ENCODE measurements around the gene AGER.

AGER gene

DNA sequence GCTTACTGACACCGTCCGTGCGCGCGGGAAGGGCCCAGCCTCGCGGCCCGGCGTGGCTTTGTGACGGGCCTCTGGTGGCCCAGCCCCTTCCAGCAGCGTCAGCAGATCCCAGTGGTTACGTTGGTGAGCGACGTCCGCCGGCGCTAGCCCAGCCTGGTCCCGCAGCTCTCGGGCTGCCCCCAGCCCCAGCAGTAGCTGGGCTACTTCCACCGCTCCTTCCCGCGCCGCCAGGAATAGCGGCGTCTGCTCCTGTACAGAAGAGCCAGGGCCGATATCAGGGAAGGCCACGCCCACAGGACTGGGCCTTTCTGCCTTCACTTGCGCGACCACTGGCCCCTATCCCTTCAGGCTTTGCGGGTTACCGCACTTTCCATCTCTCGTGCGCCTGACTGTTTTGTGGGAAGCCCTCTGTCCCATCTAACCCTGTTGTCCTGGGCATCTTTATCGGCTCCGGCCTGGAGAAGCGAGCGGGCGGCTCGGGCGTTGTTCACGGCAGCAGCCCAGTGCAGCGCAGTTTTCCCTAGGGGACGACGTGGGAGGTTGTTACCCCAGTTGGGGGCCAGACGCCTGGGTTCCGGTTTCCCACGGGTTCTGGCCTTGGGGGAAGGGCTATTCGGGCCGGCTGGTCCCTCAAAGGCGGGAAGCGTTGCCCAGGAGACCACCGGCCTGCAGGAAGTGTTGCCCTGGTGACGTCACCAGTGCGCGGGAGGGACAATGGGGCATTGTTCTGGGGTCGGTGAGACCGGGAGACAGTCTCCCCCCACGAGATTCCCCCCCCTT lies 12.0 kb upstream of the AGER start (continued):
- TF ChIP-seq KLF7 (tag by site-specific recombination; IDR thresholded peaks at IDR 0.05; ENCODE audit: borderline replicate concordance) (no peak; the same call in 1 of the 2 replicates), ZNF274 (IDR thresholded peaks at IDR 0.05; ENCODE audit: low read length) (no peak), ZNF274 (tag by site-specific recombination; IDR thresholded peaks at IDR 0.05; ENCODE audit: borderline replicate concordance) (no peak), ZNF549 (tag by site-specific recombination; IDR thresholded peaks at IDR 0.05) (no peak), ZNF768 (tag by site-specific recombination; IDR thresholded peaks at IDR 0.05) (no peak; the same call in 1 of the 2 replicates), ZNF654 (tag by site-specific recombination; IDR thresholded peaks at IDR 0.05; ENCODE audit: low read depth) (no peak), ZNF610 (tag by site-specific recombination; IDR thresholded peaks at IDR 0.05; ENCODE audit: borderline replicate concordance) (peak; percentile 82), ZNF350 (tag by site-specific recombination; IDR thresholded peaks at IDR 0.05) (no peak), ZBTB10 (tag by site-specific recombination; IDR thresholded peaks at IDR 0.05) (peak; percentile 65; the same call in 1 of the 2 replicates), ZNF624 (tag by site-specific recombination; IDR thresholded peaks at IDR 0.05) (0 out of 2 replicates have a peak, but pooled peaks have one; percentile 39), MEIS1 (CRISPR knock-in tag; IDR thresholded peaks at IDR 0.05; ENCODE audit: borderline replicate concordance) (no peak), ZNF202 (tag by site-specific recombination; IDR thresholded peaks at IDR 0.05; ENCODE audit: borderline replicate concordance) (no peak), ZNF114 (tag by site-specific recombination; IDR thresholded peaks at IDR 0.05) (no peak), ZNF324 (tag by site-specific recombination; IDR thresholded peaks at IDR 0.05) (peak; percentile 65), ZNF155 (tag by site-specific recombination; IDR thresholded peaks at IDR 0.05) (no peak), ZNF555 (tag by site-specific recombination; conservative IDR thresholded peaks at IDR 0.05) (no peak), ZBTB20 (tag by site-specific recombination; IDR thresholded peaks at IDR 0.05) (peak; percentile 50; the same call in 1 of the 2 replicates), ZBTB48 (tag by site-specific recombination; IDR thresholded peaks at IDR 0.05) (peak; percentile 81; the same call in 1 of the 2 replicates), ZNF169 (tag by site-specific recombination; IDR thresholded peaks at IDR 0.05) (no peak), MZF1 (tag by site-specific recombination; IDR thresholded peaks at IDR 0.05; ENCODE audit: borderline replicate concordance) (no peak), ZFP37 (tag by site-specific recombination; IDR thresholded peaks at IDR 0.05) (peak; percentile 85), ZNF404 (tag by site-specific recombination; IDR thresholded peaks at IDR 0.05) (no peak), ZNF302 (tag by site-specific recombination; IDR thresholded peaks at IDR 0.05; ENCODE audit: low read depth) (no peak), ZNF2 (tag by site-specific recombination; IDR thresholded peaks at IDR 0.05) (peak; percentile 94), ZNF510 (tag by site-specific recombination; IDR thresholded peaks at IDR 0.05; ENCODE audit: insufficient replicate concordance) (no peak), KLF8 (tag by site-specific recombination; IDR thresholded peaks at IDR 0.05) (peak; percentile 76), ZNF707 (tag by site-specific recombination; IDR thresholded peaks at IDR 0.05) (no peak), ZSCAN16 (tag by site-specific recombination; IDR thresholded peaks at IDR 0.05) (peak; percentile 63; the same call in 1 of the 2 replicates), EGR2 (tag by site-specific recombination; IDR thresholded peaks at IDR 0.05; ENCODE audit: low read depth) (peak; percentile 63; the same call in 1 of the 2 replicates), ZNF341 (tag by site-specific recombination; IDR thresholded peaks at IDR 0.05; ENCODE audit: low read depth) (peak; percentile 98), ZNF596 (tag by site-specific recombination; IDR thresholded peaks at IDR 0.05) (no peak), ZNF37A (tag by site-specific recombination; IDR thresholded peaks at IDR 0.05) (no peak), ZNF600 (tag by site-specific recombination; IDR thresholded peaks at IDR 0.05) (no peak)
- TF ChIP-seq, protein P1, sequence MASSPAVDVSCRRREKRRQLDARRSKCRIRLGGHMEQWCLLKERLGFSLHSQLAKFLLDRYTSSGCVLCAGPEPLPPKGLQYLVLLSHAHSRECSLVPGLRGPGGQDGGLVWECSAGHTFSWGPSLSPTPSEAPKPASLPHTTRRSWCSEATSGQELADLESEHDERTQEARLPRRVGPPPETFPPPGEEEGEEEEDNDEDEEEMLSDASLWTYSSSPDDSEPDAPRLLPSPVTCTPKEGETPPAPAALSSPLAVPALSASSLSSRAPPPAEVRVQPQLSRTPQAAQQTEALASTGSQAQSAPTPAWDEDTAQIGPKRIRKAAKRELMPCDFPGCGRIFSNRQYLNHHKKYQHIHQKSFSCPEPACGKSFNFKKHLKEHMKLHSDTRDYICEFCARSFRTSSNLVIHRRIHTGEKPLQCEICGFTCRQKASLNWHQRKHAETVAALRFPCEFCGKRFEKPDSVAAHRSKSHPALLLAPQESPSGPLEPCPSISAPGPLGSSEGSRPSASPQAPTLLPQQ (tag by site-specific recombination; IDR thresholded peaks at IDR 0.05): peak; percentile 71
- TF ChIP-seq, protein P2, sequence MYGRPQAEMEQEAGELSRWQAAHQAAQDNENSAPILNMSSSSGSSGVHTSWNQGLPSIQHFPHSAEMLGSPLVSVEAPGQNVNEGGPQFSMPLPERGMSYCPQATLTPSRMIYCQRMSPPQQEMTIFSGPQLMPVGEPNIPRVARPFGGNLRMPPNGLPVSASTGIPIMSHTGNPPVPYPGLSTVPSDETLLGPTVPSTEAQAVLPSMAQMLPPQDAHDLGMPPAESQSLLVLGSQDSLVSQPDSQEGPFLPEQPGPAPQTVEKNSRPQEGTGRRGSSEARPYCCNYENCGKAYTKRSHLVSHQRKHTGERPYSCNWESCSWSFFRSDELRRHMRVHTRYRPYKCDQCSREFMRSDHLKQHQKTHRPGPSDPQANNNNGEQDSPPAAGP (tag by site-specific recombination; IDR thresholded peaks at IDR 0.05): peak; percentile 28
